Panc1 (cell line): ENCODE data around the gene MARVELD3. TPM values are rescaled to one million over a fixed set of nuclear protein-coding genes. Genes with fewer than 3 reads are reported as not detected.
"Not testable (repeated sequence)": the region's sequence is repeated elsewhere in the genome, so short reads cannot be mapped to it uniquely, and the experiment has no call there.

Experiments used
- ATAC-seq: fragments of 200-7000 bp; cut with Tn5 transposase; 2 replicates; pipeline ENCODE4 v1.9.1; 2020; ENCODE audit warnings: mild to moderate bottlenecking, moderate library complexity
- BruUV-seq: library from RNA; stranded (reverse); fragments of 400-500 nt; replicated peaks from 2 replicates; lab custom pipeline; 2021; lab: Mats Ljungman, UMichigan
- CTCF ChIA-PET: fragments of 300-600 bp; sonication (Branson Sonifier 250); formaldehyde crosslinking; loops from one replicate; lab custom pipeline; 2022; ENCODE audit warnings: antibody characterized with exemption; lab: Charles Lee
- POLR2A ChIA-PET: fragments of 300-600 bp; sonication (Branson Sonifier 250); formaldehyde crosslinking; loops from one replicate; lab custom pipeline; 2022; ENCODE audit warnings: antibody characterized with exemption; lab: Charles Lee
- DNase-seq: peaks from one replicate; pipeline ENCODE4 v3.0.0-alpha.2; 2010; ENCODE audit warnings: low read depth, low spot score
- H3K27ac ChIP-seq: 2 replicates; pipeline ENCODE4 v1.5.1; 2011; ENCODE audit warnings: mild to moderate bottlenecking, low read length, inconsistent platforms
- H3K27me3 ChIP-seq: fragments of 200-500 bp; sonication (Bioruptor generic); 2 replicates; pipeline ENCODE4 v1.6.0; 2014; ENCODE audit warnings: low read length, inconsistent platforms; ENCODE audit not compliant: control insufficient read depth, insufficient read depth
- H3K36me3 ChIP-seq: fragments of 200-500 bp; sonication (Bioruptor generic); 2 replicates; pipeline ENCODE4 v1.5.1; 2014; ENCODE audit warnings: inconsistent platforms, mild to moderate bottlenecking, low read length, moderate library complexity; ENCODE audit not compliant: control insufficient read depth, insufficient read depth
- H3K4me1 ChIP-seq: 2 replicates; pipeline ENCODE4 v1.5.1; 2011; ENCODE audit warnings: inconsistent platforms, mild to moderate bottlenecking, low read length, moderate library complexity; ENCODE audit not compliant: control insufficient read depth, insufficient read depth
- H3K4me3 ChIP-seq, 2 experiments: 2 replicates each; pipeline ENCODE4 v1.5.1; 2011 to 2012; ENCODE audit warnings: low read depth in 2 of 2, low read length in 2 of 2, mild to moderate bottlenecking in 2 of 2, inconsistent platforms in 1 of 2, moderate library complexity in 1 of 2
- H3K9me3 ChIP-seq: fragments of 200-500 bp; sonication (Bioruptor generic); 2 replicates; pipeline ENCODE4 v1.5.1; 2014; ENCODE audit warnings: low read depth, mild to moderate bottlenecking, inconsistent platforms, low read length, moderate library complexity; ENCODE audit not compliant: control insufficient read depth, insufficient read depth
- POLR2AphosphoS5 ChIP-seq: IDR thresholded peaks from 2 replicates; pipeline ENCODE4 v1.6.1; 2012; ENCODE audit warnings: mild to moderate bottlenecking, low read depth, low read length, moderate library complexity
- SIN3A ChIP-seq: IDR thresholded peaks from 2 replicates; pipeline ENCODE4 v1.6.1; 2012; ENCODE audit warnings: low read depth, mild to moderate bottlenecking, low read length, moderate library complexity, borderline replicate concordance; ENCODE audit not compliant: insufficient read depth
- TCF7L2 ChIP-seq: IDR thresholded peaks from 2 replicates; pipeline ENCODE4 v1.6.1; 2011; ENCODE audit warnings: mild to moderate bottlenecking, low read depth, low read length, inconsistent platforms
- in situ Hi-C: cut with HindIII; loops from 2 replicates; pipeline ENCODE4 v1.10.0; 2016; ENCODE audit warnings: low sequenced_read_pairs, low pct_unique_long_range_greater_than_20kb
- intact Hi-C: fragments of 100-400 bp; cut with micrococcal nuclease; formaldehyde crosslinking; loops from one replicate; pipeline ENCODE4 v1.10.0; 2022; ENCODE audit not compliant: unreplicated experiment
- total RNA-seq: library from RNA; stranded (reverse); gene quantifications from one replicate; pipeline ENCODE4 v1.2.1, GENCODE V29; 2021; ENCODE audit not compliant: unreplicated experiment
- TF ChIP-seq, protein P1 (sequence below), 2 experiments: IDR thresholded peaks; 2 replicates each; pipeline ENCODE4 v1.6.1; 2011 to 2012; ENCODE audit warnings: low read depth in 2 of 2, control low read depth in 1 of 2, low read length in 1 of 2, mild to moderate bottlenecking in 1 of 2, moderate library complexity in 1 of 2; ENCODE audit not compliant: insufficient read depth in 1 of 2
- TF ChIP-seq, protein P2 (sequence below): fragments of 450-650 bp; IDR thresholded peaks from 2 replicates; pipeline ENCODE4 v1.5.1; 2017; ENCODE audit warnings: mild to moderate bottlenecking

Gene MARVELD3
- total RNA-seq, 1 experiment from 2014 or later: 0.08 TPM

DNA sequence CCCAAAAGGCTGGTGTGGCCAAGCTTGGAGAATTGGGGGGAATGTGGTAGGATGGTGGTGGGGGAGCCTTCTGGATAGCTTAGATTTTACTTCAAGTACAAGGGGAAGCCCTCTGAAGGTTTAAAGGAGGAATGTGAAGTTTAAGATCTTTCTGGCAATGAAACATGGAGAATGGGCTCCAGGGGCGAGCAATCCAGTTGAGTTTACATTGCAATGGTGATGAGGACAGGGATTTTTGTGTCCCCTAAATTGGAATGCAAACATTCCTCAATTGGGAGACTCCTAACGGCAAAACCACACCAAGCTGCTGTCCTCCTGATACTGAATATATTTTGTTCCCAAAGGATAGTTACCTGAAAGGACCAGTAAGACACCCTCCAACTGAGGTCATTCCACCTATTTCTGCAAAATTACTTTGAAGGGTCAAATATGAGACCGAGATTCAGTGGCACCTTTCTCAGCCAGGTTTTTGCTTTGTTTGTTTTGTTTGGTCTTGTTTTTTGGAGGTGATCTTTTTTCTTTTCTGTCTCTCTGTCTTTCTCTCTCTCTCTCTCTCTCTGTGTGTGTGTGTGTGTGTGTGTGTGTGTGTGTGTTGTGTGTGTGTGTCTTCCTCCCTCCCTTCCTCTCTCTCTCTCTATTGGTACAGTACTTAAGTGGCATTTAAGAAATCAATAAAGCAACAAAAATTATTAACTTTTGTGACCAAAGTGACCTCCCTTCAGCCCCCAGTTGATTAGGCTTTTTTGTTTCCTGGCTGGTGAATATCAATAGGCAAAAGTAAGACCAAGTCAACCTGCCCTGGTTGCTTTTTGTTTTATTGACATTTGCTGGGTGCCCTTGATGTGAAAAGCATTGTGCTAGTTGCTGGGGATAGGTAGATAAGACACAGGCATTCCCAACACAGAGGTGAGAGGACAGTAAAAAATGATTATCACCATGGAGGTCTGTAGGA, 32.7 kb upstream of the MARVELD3 start:
- no peak overlapping the region for H3K4me3 ChIP-seq
- no peaks in the 10 kb centered on the region; the same call in 1 of the 2 replicates for H3K27me3 ChIP-seq
- no TSS peak for BruUV-seq
- H3K27ac ChIP-seq: no peak overlapping the region
- no peaks in the 10 kb centered on the region for H3K9me3 ChIP-seq
- ATAC-seq: no peak
- DNase-seq: no peak
- ChIA-PET CTCF (no interaction called here), POLR2A (no interaction called here)
- TF ChIP-seq POLR2AphosphoS5: no peak
- no peak for TF ChIP-seq SIN3A
- TF ChIP-seq, protein P1, sequence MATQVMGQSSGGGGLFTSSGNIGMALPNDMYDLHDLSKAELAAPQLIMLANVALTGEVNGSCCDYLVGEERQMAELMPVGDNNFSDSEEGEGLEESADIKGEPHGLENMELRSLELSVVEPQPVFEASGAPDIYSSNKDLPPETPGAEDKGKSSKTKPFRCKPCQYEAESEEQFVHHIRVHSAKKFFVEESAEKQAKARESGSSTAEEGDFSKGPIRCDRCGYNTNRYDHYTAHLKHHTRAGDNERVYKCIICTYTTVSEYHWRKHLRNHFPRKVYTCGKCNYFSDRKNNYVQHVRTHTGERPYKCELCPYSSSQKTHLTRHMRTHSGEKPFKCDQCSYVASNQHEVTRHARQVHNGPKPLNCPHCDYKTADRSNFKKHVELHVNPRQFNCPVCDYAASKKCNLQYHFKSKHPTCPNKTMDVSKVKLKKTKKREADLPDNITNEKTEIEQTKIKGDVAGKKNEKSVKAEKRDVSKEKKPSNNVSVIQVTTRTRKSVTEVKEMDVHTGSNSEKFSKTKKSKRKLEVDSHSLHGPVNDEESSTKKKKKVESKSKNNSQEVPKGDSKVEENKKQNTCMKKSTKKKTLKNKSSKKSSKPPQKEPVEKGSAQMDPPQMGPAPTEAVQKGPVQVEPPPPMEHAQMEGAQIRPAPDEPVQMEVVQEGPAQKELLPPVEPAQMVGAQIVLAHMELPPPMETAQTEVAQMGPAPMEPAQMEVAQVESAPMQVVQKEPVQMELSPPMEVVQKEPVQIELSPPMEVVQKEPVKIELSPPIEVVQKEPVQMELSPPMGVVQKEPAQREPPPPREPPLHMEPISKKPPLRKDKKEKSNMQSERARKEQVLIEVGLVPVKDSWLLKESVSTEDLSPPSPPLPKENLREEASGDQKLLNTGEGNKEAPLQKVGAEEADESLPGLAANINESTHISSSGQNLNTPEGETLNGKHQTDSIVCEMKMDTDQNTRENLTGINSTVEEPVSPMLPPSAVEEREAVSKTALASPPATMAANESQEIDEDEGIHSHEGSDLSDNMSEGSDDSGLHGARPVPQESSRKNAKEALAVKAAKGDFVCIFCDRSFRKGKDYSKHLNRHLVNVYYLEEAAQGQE (IDR thresholded peaks at IDR 0.05; ENCODE audit: insufficient read depth in 1 of 2, low read depth in 2 of 2, low read length in 1 of 2): no peak
- no peak for TF ChIP-seq TCF7L2
- in situ Hi-C loops (no loop called here), intact Hi-C loops (no loop called here)
- H3K36me3 ChIP-seq: no peaks in the 10 kb centered on the region
- H3K4me1 ChIP-seq: no peaks in the 10 kb centered on the region

DNA sequence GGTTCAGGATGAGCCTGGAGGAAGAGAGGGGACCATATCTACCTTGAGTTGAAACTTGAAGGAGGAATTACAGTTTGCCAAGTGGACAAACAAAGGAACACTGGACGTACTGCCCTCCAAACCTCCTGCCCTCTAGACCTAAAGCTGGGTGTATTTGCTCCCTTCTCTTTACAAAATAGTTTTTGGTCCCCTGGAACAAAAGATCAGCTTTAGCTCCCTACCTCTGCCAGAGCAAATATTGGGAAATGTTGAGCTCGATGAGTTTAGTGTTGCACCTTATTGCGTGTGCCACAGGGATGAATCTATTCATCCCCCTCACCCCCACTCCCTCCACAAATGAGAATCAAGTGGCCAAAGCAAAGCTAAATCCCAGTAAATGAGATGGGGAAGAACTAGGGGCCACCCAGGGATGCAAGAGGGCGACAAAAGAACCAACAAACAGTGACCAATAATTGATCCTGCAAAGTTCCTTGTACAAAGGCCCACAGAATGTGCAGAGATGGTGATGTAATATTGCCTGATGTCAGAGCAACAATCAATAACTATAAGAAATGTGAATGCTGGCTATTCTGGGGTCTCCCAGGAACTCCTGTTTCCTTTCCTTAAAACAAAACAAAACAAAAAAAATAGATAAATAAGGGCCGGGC, 31.9 kb upstream of the MARVELD3 start:
- intact Hi-C loops (no loop called here), in situ Hi-C loops (no loop called here)
- TF ChIP-seq, protein P1 (IDR thresholded peaks at IDR 0.05; ENCODE audit: insufficient read depth in 1 of 2, low read depth in 2 of 2, low read length in 1 of 2): no peak
- TF ChIP-seq TCF7L2 (no peak), POLR2AphosphoS5 (no peak), SIN3A (no peak)
- TF ChIP-seq, protein P2, sequence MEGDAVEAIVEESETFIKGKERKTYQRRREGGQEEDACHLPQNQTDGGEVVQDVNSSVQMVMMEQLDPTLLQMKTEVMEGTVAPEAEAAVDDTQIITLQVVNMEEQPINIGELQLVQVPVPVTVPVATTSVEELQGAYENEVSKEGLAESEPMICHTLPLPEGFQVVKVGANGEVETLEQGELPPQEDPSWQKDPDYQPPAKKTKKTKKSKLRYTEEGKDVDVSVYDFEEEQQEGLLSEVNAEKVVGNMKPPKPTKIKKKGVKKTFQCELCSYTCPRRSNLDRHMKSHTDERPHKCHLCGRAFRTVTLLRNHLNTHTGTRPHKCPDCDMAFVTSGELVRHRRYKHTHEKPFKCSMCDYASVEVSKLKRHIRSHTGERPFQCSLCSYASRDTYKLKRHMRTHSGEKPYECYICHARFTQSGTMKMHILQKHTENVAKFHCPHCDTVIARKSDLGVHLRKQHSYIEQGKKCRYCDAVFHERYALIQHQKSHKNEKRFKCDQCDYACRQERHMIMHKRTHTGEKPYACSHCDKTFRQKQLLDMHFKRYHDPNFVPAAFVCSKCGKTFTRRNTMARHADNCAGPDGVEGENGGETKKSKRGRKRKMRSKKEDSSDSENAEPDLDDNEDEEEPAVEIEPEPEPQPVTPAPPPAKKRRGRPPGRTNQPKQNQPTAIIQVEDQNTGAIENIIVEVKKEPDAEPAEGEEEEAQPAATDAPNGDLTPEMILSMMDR: no peak
- POLR2A ChIA-PET: no interaction called here
- Histone ChIP-seq H3K4me1 (no peaks in the 10 kb centered on the region), H3K36me3 (no peaks in the 10 kb centered on the region), H3K9me3 (no peaks in the 10 kb centered on the region), H3K27ac (no peak overlapping the region), H3K27me3 (no peaks in the 10 kb centered on the region; the same call in 1 of the 2 replicates), H3K4me3 (no peak overlapping the region)
- CTCF ChIA-PET: no interaction called here
- DNase-seq (no peak), ATAC-seq (no peak)
- BruUV-seq: no TSS peak

DNA sequence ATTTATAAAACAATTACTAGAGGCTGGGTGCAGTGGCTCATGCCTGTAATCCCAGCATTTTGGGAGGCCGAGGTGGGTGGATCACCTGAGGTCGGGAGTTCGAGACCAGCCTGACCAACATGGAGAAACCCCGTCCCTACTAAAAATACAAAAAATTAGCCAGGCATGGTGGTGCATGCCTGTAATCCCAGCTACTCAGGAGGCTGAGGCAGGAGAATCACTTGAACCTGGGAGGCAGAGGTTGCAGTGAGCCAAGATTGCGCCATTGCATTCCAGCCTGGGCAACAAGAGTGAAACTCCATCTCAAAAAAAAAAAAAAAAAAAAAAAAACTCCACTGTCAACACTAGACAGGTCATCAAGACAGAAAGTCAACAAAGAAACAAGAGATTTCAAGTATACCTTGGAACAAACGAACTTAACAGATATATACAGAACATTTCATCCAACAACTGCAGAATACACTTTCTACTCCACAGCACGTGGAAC, 30.6 kb upstream of the MARVELD3 start:
- H3K4me3 ChIP-seq, BruUV-seq, H3K27ac ChIP-seq, H3K27me3 ChIP-seq, H3K36me3 ChIP-seq, ATAC-seq, H3K9me3 ChIP-seq, H3K4me1 ChIP-seq, CTCF ChIA-PET, in situ Hi-C loops, intact Hi-C loops, DNase-seq: not testable (repeated sequence)
- POLR2A ChIA-PET: interaction anchor here (0.7 kb wide), 1 partner anchor 19 kb away, joined by 4 read pairs; no protein-coding TSS in a partner anchor
